PFSK-1 (cell line): ENCODE data around the gene HECTD4.

Experiments
- POLR2AphosphoS5 ChIP-seq: IDR thresholded peaks from 2 replicates; pipeline ENCODE4 v1.6.1; 2012; ENCODE audit warnings: low read depth, mild to moderate bottlenecking, control low read depth, low read length, moderate library complexity
- TAF1 ChIP-seq: IDR thresholded peaks from 2 replicates; pipeline ENCODE4 v1.6.1; 2012; ENCODE audit warnings: low read length, control low read depth, borderline replicate concordance; ENCODE audit not compliant: insufficient read depth

- no peak for TF ChIP-seq TAF1
- no peak for TF ChIP-seq POLR2AphosphoS5
Observed at GRCh38 chr12:112409906-112410244, 27.6 kb upstream of the HECTD4 start.
